DMS79 (cell line): ENCODE results near the gene POU3F4.

Source experiments
- DNase-seq: peaks from one replicate; lab custom pipeline; 2025; lab: John Stamatoyannopoulos, UW

POU3F4 gene

DNA sequence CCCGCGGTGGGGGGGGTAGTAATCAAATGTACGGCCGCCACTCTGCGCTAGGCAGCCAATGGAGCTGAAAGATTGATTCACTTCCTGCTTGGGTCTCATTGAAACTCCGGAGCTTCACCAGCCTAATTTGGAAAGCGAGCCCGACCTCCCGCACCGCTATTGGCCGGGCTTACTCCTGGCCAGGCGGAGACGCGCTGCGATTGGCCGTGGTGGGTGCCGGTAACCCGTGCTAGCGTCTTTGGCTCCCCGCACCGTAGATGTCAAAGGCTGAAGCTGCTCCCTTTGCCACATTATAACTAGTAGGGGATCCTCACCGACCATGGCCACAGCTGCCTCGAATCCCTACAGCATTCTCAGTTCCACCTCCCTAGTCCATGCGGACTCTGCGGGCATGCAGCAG, at the start of gene POU3F4:
POU3F4 (plus strand) TSS at position 285 of the 400 bp plus-strand sequence; CDS start at position 320, 35 bp downstream.
- no peak for DNase-seq

DNA sequence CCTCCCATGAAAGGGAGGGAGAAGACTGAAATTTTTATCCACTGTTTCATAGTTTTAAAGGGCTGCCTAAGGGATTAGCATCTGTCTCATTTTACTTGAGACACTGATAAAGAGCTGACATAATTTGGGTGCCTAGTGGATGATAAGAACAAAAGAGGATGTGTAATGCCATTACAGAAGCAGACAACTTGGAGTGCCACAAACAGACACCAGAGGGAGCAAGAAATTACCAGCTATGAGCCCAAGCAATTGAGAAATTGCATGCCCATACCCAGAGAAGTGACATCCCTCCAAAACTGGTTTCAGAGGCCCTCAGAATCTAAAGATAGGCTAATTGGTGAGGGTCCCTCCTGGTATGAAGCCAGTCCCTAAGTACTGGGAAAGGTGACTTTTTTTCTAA, 38.5 kb upstream of the POU3F4 start:
- DNase-seq, result no peak

DNA sequence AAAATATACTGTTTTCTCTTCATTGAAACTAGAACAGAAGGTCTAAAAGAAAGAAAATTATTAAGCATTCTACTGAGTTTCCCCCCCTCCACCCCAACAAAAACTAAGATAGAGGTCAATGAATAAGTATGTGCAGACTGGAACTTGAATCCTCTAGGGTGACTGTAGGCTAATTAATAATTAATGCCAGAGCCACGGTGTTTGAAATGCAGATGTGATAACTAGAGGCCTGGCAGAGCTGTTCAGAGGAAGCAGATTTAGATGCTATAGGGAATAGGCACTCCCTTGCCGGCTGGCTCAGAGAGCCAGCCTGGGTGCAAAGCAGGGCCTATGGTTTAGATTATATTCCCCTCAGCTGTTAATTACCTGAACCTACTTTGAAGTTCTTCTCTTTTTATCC, 12.2 kb upstream of the POU3F4 start:
- DNase-seq, result no peak

DNA sequence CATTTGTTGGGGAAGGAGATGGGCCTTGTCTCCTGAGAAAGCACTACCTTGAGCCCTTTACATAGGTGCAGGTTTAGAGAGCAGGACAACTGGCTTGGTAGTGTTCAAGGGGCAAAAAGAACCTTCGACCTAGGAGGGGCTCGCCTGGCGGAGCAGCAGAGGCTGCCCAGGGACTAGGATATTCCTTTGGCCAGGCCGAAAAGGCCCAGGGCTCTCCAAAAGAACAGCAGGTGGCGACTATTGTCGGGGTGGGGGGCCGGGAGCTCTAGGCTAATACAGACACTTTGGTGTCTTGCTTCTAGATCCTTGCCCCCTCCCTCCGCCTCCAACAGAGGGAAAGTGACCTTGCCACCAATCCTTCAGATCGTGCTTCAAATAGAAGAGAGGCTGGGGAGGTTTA, 7.1 kb upstream of the POU3F4 start:
- no peak for DNase-seq

DNA sequence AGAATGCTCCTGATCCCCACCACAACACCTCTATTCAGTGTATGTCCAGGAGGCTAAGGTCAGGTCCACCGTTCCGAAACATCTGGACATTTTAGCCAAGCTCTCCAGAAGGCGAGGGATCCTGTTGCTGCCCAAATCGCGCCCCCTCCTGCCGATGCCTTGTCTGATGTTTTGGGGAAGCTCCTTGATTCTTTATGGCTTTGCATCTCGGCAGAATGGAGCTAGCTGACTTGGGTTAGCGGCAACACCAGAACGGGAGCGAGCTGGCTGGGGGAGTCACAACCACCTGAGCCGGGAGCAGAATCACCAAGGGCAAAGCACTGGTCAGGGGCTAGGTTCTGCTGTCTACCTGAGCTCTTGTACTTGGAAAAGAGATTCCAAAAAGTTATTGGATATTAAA, 6.6 kb upstream of the POU3F4 start:
- DNase-seq, result no peak

DNA sequence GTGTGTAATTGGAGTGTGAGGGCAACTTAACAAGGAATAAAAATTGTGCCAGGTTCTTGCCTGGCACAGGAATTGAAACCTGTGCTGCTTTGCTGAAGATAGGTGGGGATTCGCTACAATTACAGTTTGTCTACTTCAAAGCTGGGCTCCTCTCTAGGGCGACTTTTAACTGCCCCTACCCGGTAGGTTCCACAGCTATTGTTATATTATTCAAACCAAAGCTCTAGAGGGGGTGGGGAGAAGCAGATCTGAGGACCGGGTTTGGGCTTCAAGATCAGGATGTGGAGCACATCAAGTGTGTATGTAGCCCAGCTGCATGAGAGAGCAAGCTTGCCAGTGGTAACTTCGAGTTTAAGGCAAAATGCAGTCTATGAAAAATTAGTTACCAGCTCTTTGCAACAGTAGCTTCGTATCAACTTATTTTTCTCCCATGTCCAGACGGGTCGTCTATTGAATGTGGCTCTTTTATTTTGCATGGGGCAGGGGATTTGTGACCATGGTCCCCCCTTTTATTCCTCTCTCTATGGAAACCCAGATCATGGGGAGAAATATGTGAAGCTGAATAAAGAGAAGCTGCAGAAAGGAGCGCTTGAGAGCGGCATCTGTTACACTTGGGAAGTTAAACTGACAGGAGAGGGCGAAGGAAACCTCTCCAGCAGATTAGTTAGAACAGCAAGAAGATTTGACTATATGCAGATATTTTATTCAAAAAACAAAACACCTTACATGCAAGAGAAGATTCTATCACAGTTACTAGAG, 3.2 kb upstream of the POU3F4 start:
- DNase-seq, result no peak

DNA sequence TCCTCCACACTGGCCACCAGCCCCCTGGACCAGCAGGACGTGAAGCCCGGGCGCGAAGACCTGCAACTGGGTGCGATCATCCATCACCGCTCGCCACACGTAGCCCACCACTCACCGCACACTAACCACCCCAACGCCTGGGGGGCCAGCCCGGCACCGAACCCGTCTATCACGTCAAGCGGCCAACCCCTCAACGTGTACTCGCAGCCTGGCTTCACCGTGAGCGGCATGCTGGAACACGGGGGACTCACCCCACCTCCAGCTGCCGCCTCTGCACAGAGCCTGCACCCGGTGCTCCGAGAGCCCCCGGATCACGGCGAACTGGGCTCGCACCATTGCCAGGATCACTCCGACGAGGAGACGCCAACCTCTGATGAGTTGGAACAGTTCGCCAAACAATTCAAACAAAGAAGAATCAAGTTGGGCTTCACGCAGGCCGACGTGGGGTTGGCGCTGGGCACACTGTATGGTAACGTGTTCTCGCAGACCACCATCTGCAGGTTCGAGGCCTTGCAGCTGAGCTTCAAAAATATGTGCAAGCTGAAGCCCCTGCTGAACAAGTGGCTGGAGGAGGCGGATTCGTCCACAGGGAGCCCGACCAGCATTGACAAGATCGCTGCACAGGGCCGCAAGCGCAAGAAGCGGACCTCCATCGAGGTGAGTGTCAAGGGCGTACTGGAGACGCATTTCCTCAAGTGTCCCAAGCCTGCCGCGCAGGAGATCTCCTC, 600 bp downstream of the POU3F4 start:
- no peak for DNase-seq

DNA sequence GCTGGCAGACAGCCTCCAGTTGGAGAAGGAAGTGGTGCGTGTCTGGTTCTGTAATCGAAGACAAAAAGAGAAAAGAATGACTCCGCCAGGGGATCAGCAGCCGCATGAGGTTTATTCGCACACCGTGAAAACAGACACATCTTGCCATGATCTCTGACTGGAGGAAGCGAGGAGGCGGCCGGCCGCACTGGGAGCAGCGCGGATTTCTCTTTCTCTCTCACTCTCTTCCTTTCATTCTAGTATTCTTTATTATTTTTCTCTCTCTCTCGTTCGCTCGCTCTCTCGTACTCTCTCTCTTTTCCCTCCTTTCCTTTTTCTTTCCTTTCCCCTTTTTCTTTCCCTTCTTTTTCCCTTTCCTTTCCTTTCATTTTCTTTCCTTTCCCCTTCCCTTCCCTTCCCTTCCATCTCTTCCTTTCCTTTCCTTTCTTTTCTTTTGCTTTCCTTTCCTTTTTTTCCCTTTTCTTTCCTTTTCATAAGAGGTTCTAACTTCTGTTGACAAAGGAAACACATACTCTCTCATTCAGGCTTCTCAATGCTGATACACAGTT, 1.2 kb downstream of the POU3F4 start:
- DNase-seq, result no peak

DNA sequence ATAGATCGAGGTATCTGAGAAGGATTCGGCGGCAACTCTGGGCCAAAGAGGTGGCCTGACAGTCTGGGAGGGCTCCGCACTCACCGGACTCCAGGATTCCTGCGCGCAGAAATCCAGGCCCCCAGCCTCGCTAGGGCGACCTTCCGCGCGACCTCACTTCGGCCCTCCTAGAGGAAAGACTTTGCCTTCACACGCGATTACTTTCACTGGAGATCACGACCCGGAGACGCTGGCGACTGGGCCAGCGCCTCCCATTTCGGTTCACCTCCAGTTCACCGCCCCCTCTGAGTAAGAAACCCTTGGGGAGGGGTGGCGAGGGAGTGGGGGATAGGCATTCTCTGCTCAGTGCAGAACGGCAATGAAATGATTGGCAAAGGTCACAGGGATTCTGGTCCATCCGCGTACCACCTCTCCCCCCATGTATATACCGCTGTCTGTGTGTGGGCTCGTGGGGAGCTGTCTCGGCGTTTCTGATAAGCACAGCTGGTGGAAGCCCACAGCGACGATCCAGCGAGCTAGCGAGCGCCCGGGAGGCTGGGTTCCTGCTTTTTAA, 2.5 kb downstream of the POU3F4 start:
- no peak for DNase-seq

DNA sequence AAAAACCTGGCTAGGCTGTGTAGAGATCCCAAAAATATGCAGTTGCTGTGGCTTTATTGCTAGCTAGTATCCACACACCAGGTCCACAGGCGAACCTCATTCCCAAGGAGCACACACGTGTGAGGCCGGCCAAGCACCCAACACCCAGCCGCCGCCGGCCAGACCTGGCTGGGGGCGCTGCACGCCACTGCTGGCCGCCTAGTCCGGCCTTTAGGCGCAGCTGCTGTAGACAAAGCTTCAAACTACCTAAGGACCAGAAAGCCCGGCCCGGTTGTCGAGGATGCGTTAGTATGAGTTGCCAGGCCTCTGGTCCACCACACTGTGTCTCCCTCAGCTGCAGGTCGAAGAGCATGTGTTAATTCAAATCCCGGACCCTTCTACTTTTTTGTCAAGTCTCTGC, 3.1 kb downstream of the POU3F4 start:
- no peak for DNase-seq

DNA sequence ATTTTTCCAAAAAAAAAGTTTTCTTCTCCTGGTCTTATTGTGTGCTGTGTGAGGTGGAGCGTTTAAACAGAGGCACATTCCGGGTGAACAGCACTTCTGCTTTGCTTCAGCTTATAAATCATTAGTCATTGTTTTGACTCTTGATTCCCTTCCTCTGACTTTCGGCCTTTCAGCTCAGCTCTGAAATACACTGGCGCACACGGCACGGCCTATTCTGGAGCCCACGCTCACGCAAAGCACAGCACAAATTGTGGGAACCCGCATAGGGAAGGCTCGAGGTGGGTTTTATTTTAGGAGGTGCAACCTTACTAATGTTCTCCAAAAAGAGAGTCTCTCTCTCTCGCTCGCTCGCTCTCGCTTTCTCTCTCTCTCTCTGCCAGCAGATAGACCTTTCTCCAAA, 4.0 kb downstream of the POU3F4 start:
- DNase-seq, result no peak

DNA sequence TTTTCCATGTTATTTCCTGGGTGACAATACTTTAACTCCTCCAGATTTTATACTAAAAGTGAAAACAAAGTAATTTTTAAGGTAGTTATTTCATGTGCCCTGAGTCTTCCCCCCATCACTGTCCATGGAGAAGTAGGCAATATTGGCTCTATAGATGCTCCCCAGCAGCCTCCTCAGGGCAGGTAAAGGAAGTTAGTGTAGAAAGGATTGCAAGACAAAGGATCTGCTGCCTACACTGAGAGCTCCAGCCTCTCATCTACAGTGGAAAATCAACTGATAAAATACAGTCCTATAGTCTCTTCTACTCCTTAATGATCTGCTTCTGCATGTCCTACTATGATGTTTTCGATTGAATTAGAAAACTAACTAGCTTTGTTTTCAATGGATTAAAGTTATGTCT, 8.5 kb downstream of the POU3F4 start:
- DNase-seq, result no peak

DNA sequence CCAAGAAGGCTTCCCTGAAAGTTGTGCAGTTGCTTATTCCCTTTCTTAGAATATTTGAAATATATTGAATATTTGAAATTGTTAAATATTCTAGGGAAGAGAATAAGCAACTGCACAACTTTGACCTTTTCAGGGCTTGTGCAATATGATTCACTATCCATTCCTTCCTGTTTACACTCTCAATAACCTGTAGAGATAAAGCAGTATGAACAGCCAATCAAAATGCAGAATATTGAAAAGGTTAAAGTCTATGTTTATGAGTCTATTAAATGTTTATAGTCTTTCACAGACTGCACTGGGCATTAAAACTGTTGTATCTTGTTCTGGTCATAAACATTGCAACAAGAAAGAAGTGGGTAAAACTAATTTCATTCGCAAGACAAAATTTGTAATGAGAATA, 13.8 kb downstream of the POU3F4 start:
- DNase-seq, result no peak

DNA sequence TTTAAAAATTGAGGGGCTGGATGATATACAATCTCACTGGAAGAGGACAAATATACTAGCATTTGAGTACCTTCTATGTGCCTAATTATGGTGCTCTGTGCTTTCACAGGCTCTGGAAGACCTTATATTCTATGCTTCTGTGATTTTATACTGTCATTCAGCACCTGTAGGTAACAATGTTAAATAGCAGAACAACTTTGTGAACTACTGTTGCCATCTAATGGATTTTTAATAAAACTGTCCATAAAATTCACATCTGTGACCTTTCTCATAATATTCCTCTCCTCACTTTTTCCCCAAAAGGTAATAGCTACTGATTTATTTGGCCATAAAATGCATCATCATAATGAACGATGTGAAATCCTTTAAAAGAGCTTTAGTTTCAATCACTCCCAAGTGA, 21.9 kb downstream of the POU3F4 start:
- no peak for DNase-seq

DNA sequence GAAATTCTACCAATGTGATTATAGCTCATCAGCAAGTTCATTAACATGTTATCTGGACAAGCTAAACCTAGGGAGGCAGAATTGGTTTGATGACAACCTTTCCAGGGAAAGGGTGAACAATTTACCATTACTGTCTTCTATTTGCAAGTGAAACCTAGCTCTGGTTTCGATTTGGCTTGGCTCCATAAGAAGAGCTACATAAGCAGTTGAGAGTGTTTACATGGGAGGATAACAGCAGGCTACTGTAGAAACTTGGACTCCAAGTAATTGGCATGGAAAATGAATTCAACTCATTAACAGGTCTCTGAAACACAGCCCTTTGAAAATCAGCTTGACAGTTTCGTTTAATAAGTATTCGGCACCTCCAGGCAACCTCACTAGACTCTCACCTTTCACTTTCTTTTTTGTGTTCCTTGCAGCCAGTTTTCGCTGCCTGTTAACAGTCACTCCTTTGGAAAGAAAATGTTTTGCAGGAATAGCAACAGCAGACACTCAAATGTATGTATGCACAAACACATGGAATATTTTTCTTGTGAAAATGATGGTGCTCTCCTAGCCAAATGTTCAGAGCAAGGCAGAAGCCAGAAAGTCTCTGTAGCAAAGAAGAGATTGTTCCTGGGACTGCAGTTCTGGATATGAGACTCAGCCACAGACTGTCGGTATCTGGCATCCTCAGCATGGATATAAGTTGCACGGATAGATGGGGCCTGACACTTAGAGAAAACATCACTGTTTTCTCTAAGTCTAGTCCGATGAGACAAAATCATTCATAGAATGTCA, 27.5 kb downstream of the POU3F4 start:
- no peak for DNase-seq
